SK-N-DZ (cell line): ENCODE results near the gene PSMD4.
"Not testable (repeated sequence)": the region's sequence is repeated elsewhere in the genome, so short reads cannot be mapped to it uniquely, and the experiment has no call there.

Experiments
- DNase-seq: peaks from one replicate; pipeline ENCODE4 v3.0.0-alpha.2; 2015; ENCODE audit warnings: low spot score

PSMD4 gene

GRCh38 chr1:151273924-151274466 is 19.5 kb downstream of the PSMD4 start:
- no peak for DNase-seq

GRCh38 chr1:151275341-151275740 is 20.8 kb downstream of the PSMD4 start:
- DNase-seq: not testable (repeated sequence)

GRCh38 chr1:151277249-151277648 is 22.7 kb downstream of the PSMD4 start:
- no peak for DNase-seq

GRCh38 chr1:151281225-151281968 is 26.9 kb downstream of the PSMD4 start:
- peak; percentile 99 for DNase-seq

GRCh38 chr1:151281969-151282882 is 27.7 kb downstream of the PSMD4 start, which contains the start of gene ZNF687:
ZNF687 (plus strand) TSS chr1:151282299; CDS start chr1:151286292, 3,993 bp downstream.
- DNase-seq: peak; percentile 100

GRCh38 chr1:151282883-151283725 is 28.6 kb downstream of the PSMD4 start:
- peak; percentile 52 for DNase-seq

- no peak for DNase-seq
These were observed 29.6 kb downstream of the PSMD4 start for GRCh38 chr1:151284013-151284577.

- no peak for DNase-seq
These were observed 32.2 kb downstream of the PSMD4 start for GRCh38 chr1:151286619-151287340.

GRCh38 chr1:151287341-151287699 is 32.8 kb downstream of the PSMD4 start:
- no peak for DNase-seq

- DNase-seq: no peak
These were observed 33.4 kb downstream of the PSMD4 start for GRCh38 chr1:151287767-151288500.

GRCh38 chr1:151288502-151288901 is 34.0 kb downstream of the PSMD4 start:
- DNase-seq: no peak

GRCh38 chr1:151289080-151289935 is 34.8 kb downstream of the PSMD4 start:
- no peak for DNase-seq

GRCh38 chr1:151289991-151290708 is 35.6 kb downstream of the PSMD4 start:
- DNase-seq: no peak

GRCh38 chr1:151290709-151291303 is 36.3 kb downstream of the PSMD4 start:
- DNase-seq: no peak

GRCh38 chr1:151292207-151293030 is 37.9 kb downstream of the PSMD4 start:
- DNase-seq: no peak

- no peak for DNase-seq
These were observed 38.6 kb downstream of the PSMD4 start for GRCh38 chr1:151293093-151293492.
